Stimulated activated CD8-positive, alpha-beta memory T cell treated with anti-CD3 and anti-CD28 coated beads, Interleukin-2, amount 100 ng/mL, for 1 hour (primary cell): ENCODE data around the gene BAIAP2L1.
"Not testable (repeated sequence)": the region's sequence is repeated elsewhere in the genome, so short reads cannot be mapped to it uniquely, and the experiment has no call there.

Experiments
- DNase-seq, 2 donors: peaks; one replicate each; pipeline ENCODE4 v3.0.0-alpha.2; 2020; ENCODE audit warnings: low read depth in 2 of 2

BAIAP2L1 gene

GRCh38 chr7:98399462-98399861 is 1.4 kb downstream of the BAIAP2L1 start:
- no peak for DNase-seq

DNA sequence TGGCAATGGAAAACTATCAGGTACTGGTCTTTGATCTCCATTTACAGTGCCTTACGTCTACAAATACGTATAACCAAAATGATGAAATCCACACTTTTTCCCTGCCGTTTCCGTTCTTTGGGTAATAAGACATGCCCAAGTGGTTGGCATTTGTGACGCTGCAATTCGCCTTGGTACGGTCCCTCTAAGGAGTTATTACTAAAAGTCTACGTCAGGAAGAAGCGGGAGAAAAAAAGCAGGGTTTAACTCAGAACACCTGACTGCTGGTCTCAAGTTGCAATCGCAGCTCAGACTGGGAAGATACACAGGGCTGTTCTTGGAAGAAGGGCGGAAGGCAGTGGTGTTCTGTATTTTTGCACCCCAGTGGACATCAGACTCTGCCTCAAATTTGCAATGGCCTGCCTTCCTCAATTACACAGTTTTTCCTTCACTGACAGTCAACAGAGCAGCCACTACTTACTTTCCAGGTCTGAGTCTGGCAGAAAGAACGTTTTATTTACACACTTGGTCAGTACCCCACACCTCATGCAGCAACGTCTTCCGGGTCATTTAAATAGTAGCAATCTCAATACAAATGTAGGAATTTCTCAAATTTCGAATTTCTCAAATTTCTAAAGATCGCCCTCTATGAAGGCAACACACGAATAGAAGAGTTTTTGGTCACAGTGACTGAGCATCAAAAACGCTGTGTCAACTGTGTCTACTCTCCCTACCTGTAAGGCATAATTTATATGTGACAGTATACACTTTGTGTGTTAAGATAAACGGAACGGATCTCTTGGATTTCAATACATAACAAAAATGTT is 2.1 kb downstream of the BAIAP2L1 start:
- DNase-seq: no peak

GRCh38 chr7:98396768-98397167 is 4.1 kb downstream of the BAIAP2L1 start:
- DNase-seq: no peak

- DNase-seq: no peak
These were observed 4.9 kb downstream of the BAIAP2L1 start for GRCh38 chr7:98395951-98396350.

- no peak for DNase-seq
These were observed 5.4 kb downstream of the BAIAP2L1 start for GRCh38 chr7:98395481-98395880.

DNA sequence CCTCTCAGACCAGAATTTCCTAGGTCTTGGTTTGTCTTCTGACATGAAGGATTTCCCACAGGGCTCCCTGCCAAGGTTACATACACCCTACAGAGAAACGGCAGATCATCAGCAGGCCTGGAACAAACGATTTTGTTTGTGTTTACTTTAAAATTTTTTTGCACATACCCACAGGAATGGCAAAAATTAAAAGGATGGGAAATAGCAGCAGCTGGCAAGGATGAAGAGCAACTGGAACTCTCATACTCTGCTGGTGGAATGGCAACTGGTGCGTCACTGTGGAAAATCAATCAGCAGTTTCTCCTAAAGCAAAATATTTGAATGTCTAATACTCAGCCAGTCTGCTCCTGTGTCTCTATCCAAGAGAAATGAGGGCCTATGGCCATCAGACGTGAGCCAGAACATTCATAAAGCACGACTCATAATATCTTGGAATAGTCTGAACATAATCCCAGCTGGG is 6.5 kb downstream of the BAIAP2L1 start:
- no peak for DNase-seq

DNA sequence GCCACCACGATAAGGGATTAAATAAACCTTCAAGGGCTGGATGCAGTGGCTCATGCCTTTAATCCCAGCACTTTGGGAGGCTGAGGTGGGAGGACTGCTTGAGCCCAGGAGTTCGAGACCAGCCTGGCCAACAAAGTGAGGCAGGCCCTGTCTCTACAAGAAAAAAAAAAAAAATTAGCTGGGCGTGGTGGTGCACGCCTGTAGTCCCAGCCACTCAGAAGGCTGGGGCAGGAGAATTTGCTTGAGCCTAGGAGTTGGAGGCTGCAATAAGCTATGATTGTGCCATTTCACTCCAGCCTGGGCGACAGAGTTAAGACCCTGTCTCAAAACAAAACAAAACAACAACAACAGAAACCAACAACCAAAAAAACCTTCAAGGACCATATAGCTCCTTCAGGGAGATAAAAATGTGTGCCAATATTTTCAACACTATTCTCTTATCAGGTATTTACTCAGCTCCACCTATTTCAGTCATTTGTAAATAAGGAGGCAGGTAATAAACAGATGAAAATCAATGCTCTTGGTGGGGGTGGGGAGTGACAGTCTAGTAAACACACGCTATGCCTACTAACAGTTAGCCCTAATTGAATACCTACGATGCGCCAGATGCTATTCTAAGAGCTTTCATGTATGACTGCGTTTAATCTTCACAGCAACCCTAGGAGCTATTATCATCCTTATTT is 13.2 kb downstream of the BAIAP2L1 start:
- no peak for DNase-seq

GRCh38 chr7:98387131-98387530 is 13.8 kb downstream of the BAIAP2L1 start:
- DNase-seq: no peak

DNA sequence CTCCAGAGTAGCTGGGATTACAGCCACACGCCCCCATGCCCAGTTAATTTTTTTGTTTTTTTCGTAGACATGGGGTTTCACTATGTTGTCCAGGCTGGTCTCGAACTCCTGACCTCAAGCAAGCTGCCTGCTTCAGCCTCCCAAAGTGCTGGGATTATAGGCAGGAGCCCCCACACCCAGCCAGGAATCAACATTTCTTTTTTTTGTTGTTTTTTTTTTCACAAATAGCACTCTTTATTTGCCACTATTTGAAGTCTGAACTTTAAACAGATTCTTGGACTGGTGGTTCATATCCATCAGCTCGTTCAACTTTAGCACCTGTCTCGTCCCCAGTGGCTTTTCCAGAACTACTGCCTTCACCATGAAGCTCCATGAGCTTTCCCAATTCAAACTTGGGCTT is 15.4 kb downstream of the BAIAP2L1 start:
- DNase-seq: not testable (repeated sequence)

GRCh38 chr7:98378210-98378819 is 22.6 kb downstream of the BAIAP2L1 start:
- no peak for DNase-seq

DNA sequence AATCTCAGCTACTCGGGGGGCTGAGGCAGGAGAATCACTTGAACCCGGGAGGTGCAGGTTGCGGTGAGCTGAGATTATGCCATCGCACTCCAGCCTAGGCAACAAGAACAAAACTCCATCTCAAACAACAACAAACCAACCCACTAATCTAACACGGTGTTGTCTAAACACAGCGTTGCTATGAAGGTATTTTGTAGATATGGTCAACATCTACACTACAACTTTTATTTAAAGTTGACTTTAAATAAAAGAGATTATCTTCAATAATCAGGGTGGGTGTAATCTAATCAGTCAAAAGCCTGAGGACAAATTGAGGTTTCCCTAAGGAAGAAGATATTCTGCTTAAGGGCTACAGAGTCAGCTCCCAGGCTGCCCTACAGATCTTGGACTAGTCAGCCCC is 24.2 kb downstream of the BAIAP2L1 start:
- DNase-seq: no peak

- no peak for DNase-seq
These were observed 25.2 kb downstream of the BAIAP2L1 start for GRCh38 chr7:98375664-98376063.

DNA sequence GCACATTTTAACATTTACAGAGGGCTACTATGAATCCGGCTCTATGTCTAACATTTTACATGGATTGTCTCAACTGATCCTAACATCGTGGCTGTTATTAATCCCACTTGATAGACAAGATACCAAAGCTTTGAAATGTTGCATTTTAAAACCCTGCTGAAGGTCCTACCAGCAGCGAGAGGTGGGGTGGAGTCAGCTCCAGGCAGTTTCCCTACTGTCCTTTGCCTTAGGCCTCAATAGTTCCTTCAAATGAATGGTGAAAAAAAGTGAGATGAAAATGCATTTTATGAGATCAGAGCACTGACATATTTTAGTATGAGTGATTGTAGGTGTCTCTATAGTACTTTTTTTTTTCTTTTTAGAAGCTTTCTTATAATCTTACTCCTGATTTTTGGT is 26.6 kb downstream of the BAIAP2L1 start:
- no peak for DNase-seq

DNA sequence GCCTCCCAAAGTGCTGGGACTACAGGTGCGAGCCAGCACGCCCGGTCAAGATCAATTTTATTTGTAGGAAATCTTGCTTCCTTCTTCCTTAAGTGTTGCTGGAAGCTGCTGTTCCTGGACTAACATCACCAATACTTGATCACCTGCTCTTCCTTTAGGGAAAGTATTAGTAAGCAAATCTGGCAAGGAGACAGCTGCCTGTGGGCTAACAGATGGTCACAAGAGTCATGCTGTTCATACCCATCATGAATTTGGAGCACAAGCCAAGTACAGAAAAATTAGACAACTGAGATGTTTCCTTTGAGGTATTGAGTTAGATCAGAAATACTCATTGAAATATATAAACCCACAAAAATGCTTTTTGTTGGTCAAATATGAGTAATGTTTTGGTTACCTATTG is 27.9 kb downstream of the BAIAP2L1 start:
- DNase-seq: no peak

GRCh38 chr7:98369726-98370125 is 31.2 kb downstream of the BAIAP2L1 start:
- DNase-seq: no peak

GRCh38 chr7:98368716-98369115 is 32.2 kb downstream of the BAIAP2L1 start:
- no peak for DNase-seq

DNA sequence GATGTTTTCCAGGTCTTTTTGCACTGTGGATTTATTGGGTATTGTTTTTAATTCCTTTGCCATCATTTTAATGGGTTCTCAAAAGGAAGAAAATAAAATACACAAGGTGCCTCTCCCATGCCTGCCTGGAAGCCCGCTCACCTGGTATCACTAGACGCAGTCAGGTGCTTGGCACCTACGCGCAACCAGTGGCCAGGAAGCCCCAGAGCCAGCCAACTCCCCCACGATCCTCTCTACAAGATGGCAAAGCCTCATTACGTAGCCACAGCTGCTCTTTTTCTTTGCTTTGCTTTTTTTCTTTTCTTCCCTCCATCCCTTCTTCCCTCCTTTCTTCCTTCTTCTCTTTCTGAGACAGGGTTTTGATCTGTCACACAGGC is 34.3 kb downstream of the BAIAP2L1 start:
- DNase-seq: no peak

GRCh38 chr7:98365863-98366561 is 34.9 kb downstream of the BAIAP2L1 start:
- no peak for DNase-seq

- no peak for DNase-seq
These were observed 36.7 kb downstream of the BAIAP2L1 start for GRCh38 chr7:98364220-98364619.

- DNase-seq: no peak
These were observed 38.4 kb downstream of the BAIAP2L1 start for GRCh38 chr7:98362517-98362916.

GRCh38 chr7:98360221-98361130 is 40.4 kb downstream of the BAIAP2L1 start:
- DNase-seq: no peak
